H9 (cell line): ENCODE data around the gene BCO1. TPM values are rescaled to one million over a fixed set of nuclear protein-coding genes. Genes with fewer than 3 reads are reported as not detected.

Experiments used
- DNase-seq: peaks from one replicate; pipeline ENCODE4 v3.0.0-alpha.2; 2017
- H2AFZ ChIP-seq: one replicate; pipeline ENCODE4 v1.6.1; 2013; ENCODE audit warnings: mild to moderate bottlenecking, low read length, control low read depth, moderate library complexity
- H2AK5ac ChIP-seq: 2 replicates; pipeline ENCODE4 v1.6.1; 2013; ENCODE audit warnings: low read length, control low read depth, mixed read lengths; ENCODE audit not compliant: insufficient read length
- H2BK120ac ChIP-seq: one replicate; pipeline ENCODE4 v1.6.1; 2013; ENCODE audit warnings: low read depth, mild to moderate bottlenecking, low read length, control low read depth, inconsistent platforms; ENCODE audit not compliant: poor library complexity, severe bottlenecking
- H2BK12ac ChIP-seq: 2 replicates; pipeline ENCODE4 v1.6.1; 2013; ENCODE audit warnings: low read length, control low read depth, mixed read lengths, low read depth; ENCODE audit not compliant: insufficient read length
- H2BK15ac ChIP-seq: 2 replicates; pipeline ENCODE4 v1.6.1; 2013; ENCODE audit warnings: low read depth, low read length, control low read depth
- H2BK20ac ChIP-seq: one replicate; pipeline ENCODE4 v1.6.1; 2013; ENCODE audit warnings: low read depth, mild to moderate bottlenecking, low read length, control low read depth, inconsistent platforms; ENCODE audit not compliant: poor library complexity, severe bottlenecking
- H2BK5ac ChIP-seq: 2 replicates; pipeline ENCODE4 v1.6.1; 2013; ENCODE audit warnings: low read length, control low read depth, mixed read lengths; ENCODE audit not compliant: insufficient read length
- H3K14ac ChIP-seq: 2 replicates; pipeline ENCODE4 v1.6.1; 2013; ENCODE audit warnings: low read length, control low read depth; ENCODE audit not compliant: insufficient read depth
- H3K18ac ChIP-seq: 2 replicates; pipeline ENCODE4 v1.6.1; 2013; ENCODE audit warnings: low read depth, mild to moderate bottlenecking, mixed read lengths, low read length, control low read depth; ENCODE audit not compliant: insufficient read length
- H3K23ac ChIP-seq: 2 replicates; pipeline ENCODE4 v1.6.1; 2013; ENCODE audit warnings: low read length, control low read depth, mixed read lengths, low read depth; ENCODE audit not compliant: insufficient read length
- H3K23me2 ChIP-seq: 2 replicates; pipeline ENCODE4 v1.6.1; 2013; ENCODE audit warnings: low read depth, mild to moderate bottlenecking, mixed read lengths, low read length, control low read depth; ENCODE audit not compliant: insufficient read length, poor library complexity, severe bottlenecking
- H3K27ac ChIP-seq: 2 replicates; pipeline ENCODE4 v1.5.1; 2013; ENCODE audit warnings: low read length, control low read depth, mixed read lengths, low read depth; ENCODE audit not compliant: insufficient read length
- H3K27me3 ChIP-seq: 2 replicates; pipeline ENCODE4 v1.6.1; 2013; ENCODE audit warnings: low read length, control low read depth, inconsistent platforms; ENCODE audit not compliant: insufficient read depth
- H3K4ac ChIP-seq: 2 replicates; pipeline ENCODE4 v1.6.1; 2013; ENCODE audit warnings: low read depth, mild to moderate bottlenecking, control low read depth, inconsistent platforms, low read length, moderate library complexity
- H3K4me1 ChIP-seq: 2 replicates; pipeline ENCODE4 v1.6.1; 2013; ENCODE audit warnings: low read length, control low read depth, inconsistent platforms; ENCODE audit not compliant: insufficient read depth
- H3K4me2 ChIP-seq: 2 replicates; pipeline ENCODE4 v1.6.1; 2013; ENCODE audit warnings: low read length, control low read depth, mixed read lengths; ENCODE audit not compliant: insufficient read length, insufficient read depth
- H3K56ac ChIP-seq: 2 replicates; pipeline ENCODE4 v1.6.1; 2013; ENCODE audit warnings: low read depth, mild to moderate bottlenecking, mixed read lengths, low read length, control low read depth; ENCODE audit not compliant: insufficient read length
- H3K79me1 ChIP-seq: 2 replicates; pipeline ENCODE4 v1.6.1; 2013; ENCODE audit warnings: low read depth, mild to moderate bottlenecking, moderate library complexity, low read length, control low read depth, inconsistent platforms; ENCODE audit not compliant: insufficient read depth, poor library complexity, severe bottlenecking
- H3K79me2 ChIP-seq: 2 replicates; pipeline ENCODE4 v1.6.1; 2013; ENCODE audit warnings: low read length, control low read depth, inconsistent platforms; ENCODE audit not compliant: insufficient read depth
- H3K9ac ChIP-seq: 2 replicates; pipeline ENCODE4 v1.6.1; 2013; ENCODE audit warnings: low read length, control low read depth, mixed read lengths; ENCODE audit not compliant: insufficient read length; ENCODE audit errors: extremely low read depth
- H3K9me3 ChIP-seq: one replicate; pipeline ENCODE4 v1.6.1; 2013; ENCODE audit warnings: low read depth, low read length, inconsistent platforms; ENCODE audit not compliant: control insufficient read depth
- H3T11ph ChIP-seq: one replicate; pipeline ENCODE4 v1.6.1; 2013; ENCODE audit warnings: mild to moderate bottlenecking, low read length, control low read depth, inconsistent platforms
- H4K20me1 ChIP-seq: one replicate; pipeline ENCODE4 v1.6.1; 2013; ENCODE audit not compliant: control insufficient read depth, insufficient read length, insufficient read depth
- H4K5ac ChIP-seq: 2 replicates; pipeline ENCODE4 v1.6.1; 2013; ENCODE audit warnings: low read depth, mild to moderate bottlenecking, mixed read lengths, low read length, control low read depth; ENCODE audit not compliant: insufficient read length
- H4K8ac ChIP-seq: replicated peaks from 2 replicates; pipeline ENCODE4 v1.6.1; 2013; ENCODE audit warnings: low read length, control low read depth, mixed read lengths, low read depth; ENCODE audit not compliant: insufficient read length
- H4K91ac ChIP-seq: 2 replicates; pipeline ENCODE4 v1.6.1; 2013; ENCODE audit warnings: low read depth, mild to moderate bottlenecking, moderate library complexity, mixed read lengths, low read length, control low read depth; ENCODE audit not compliant: insufficient read length
- H3K27ac Mint-ChIP-seq, 3 experiments: 2 replicates in 2 of 3; 3 replicates in 1 of 3; pipeline ENCODE4 v1.8.0; 2020 to 2021; ENCODE audit warnings: mixed read lengths in 3 of 3, mild to moderate bottlenecking in 1 of 3, moderate library complexity in 1 of 3
- H3K27me3 Mint-ChIP-seq: 2 replicates; pipeline ENCODE4 v1.8.0; 2021; ENCODE audit warnings: low read depth, mild to moderate bottlenecking, moderate library complexity, mixed read lengths
- H3K36me3 Mint-ChIP-seq, 3 experiments: 2 replicates in 2 of 3; 3 replicates in 1 of 3; pipeline ENCODE4 v1.8.0; 2020 to 2021; ENCODE audit warnings: low read depth in 3 of 3, mixed read lengths in 3 of 3; ENCODE audit not compliant: insufficient read depth in 1 of 3
- H3K4me1 Mint-ChIP-seq, 2 experiments: 2 replicates each; pipeline ENCODE4 v1.8.0; 2020; ENCODE audit warnings: mixed read lengths in 2 of 2
- H3K4me3 Mint-ChIP-seq, 2 experiments: 2 replicates in 1 of 2; 3 replicates in 1 of 2; pipeline ENCODE4 v1.8.0; 2020 to 2021; ENCODE audit warnings: mild to moderate bottlenecking in 2 of 2, mixed read lengths in 2 of 2, moderate library complexity in 1 of 2
- H3K9me3 Mint-ChIP-seq, 2 experiments: 2 replicates in 1 of 2; 3 replicates in 1 of 2; pipeline ENCODE4 v1.8.0; 2020; ENCODE audit warnings: mild to moderate bottlenecking in 2 of 2, mixed read lengths in 2 of 2, moderate library complexity in 1 of 2
- WGBS: extraction: QIAGEN DNeasy Blood & Tissue Kit; methylation state at CpG from one replicate; pipeline ENCODE4 v1.1.7; 2013; ENCODE audit warnings: missing lambda C conversion rate, low lambda C conversion rate, mixed read lengths; ENCODE audit not compliant: insufficient read length; ENCODE audit errors: extremely low coverage; 5-methylcytosine and 5-hydroxymethylcytosine counted together
- total RNA-seq: library from RNA; stranded (reverse); gene quantifications from 2 replicates; pipeline ENCODE4 v1.2.1, GENCODE V29; 2021
- TF ChIP-seq, protein P1 (sequence below): fragments of 200-600 bp; sonication (generic); conservative IDR thresholded peaks from 3 replicates; pipeline ENCODE4 v1.8.0; 2021; ENCODE audit warnings: antibody characterized with exemption, mild to moderate bottlenecking

The BCO1 gene
- total RNA-seq, 1 experiment from 2014 or later, result not detected

DNA sequence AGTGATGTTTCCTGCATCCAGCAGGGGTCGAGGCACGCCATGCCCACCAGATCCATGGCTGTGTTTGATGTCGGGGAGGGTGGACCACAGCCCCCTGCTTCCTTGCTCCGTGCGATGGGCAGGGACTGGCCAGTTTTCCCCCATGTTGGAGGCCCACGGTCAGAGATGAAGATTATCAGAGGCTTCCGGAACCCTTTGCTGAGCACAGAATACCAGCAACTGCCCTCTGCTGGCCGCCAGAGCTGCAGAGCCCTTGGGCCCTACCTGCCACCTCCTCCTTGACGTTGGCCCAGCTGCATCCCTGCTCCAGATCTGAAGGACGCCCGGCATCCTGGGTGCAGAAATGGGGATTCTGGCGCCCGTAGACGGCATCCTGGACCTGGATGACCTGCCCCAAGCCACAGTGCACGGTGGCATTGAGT, 23.7 kb upstream of the BCO1 start:
- Histone ChIP-seq H3K9me3 (no peaks in the 10 kb centered on the region), H3K23ac (no peak overlapping the region), H3K4me2 (no peak overlapping the region), H3K27ac (no peak overlapping the region), H3K23me2 (no peaks in the 10 kb centered on the region), H4K8ac (no peak overlapping the region), H3K9ac (no peak overlapping the region), H2BK20ac (no peak overlapping the region), H2BK5ac (no peak overlapping the region), H4K5ac (no peak overlapping the region), H3K4me1 (no peaks in the 10 kb centered on the region), H3K79me1 (no peaks in the 10 kb centered on the region), H2BK15ac (no peak overlapping the region), H4K20me1 (no peaks in the 10 kb centered on the region), H3K14ac (no peak overlapping the region; the same call in 1 of the 2 replicates), H2AK5ac (no peak overlapping the region), H4K91ac (no peak overlapping the region), H2BK12ac (no peak overlapping the region), H2BK120ac (no peak overlapping the region), H3K27me3 (no peaks in the 10 kb centered on the region), H3K56ac (no peak overlapping the region), H3K18ac (no peak overlapping the region), H3K4ac (no peak overlapping the region), H2AFZ (no peak overlapping the region), H3K79me2 (no peaks in the 10 kb centered on the region), H3T11ph (no peak overlapping the region)
- no peak overlapping the region for H3K4me3 Mint-ChIP-seq
- H3K4me1 Mint-ChIP-seq, result peaks cover 9 to 14% of the 10 kb centered on the region in 2 experiments
- DNase-seq, result peak; percentile 79
- peaks cover 2% of the 10 kb centered on the region; the same call in 1 of the 2 replicates for H3K27me3 Mint-ChIP-seq
- no CpG with 5 or more reads among the region's 15 CpGs for WGBS
- H3K9me3 Mint-ChIP-seq, result no peaks in the 10 kb centered on the region
- no peaks in the 10 kb centered on the region; a peak in 1 of 7 replicates for H3K36me3 Mint-ChIP-seq
- peak overlapping the region in 1 of 3 experiments; percentile 48; a peak in 1 of 7 replicates for H3K27ac Mint-ChIP-seq
- TF ChIP-seq, protein P1, sequence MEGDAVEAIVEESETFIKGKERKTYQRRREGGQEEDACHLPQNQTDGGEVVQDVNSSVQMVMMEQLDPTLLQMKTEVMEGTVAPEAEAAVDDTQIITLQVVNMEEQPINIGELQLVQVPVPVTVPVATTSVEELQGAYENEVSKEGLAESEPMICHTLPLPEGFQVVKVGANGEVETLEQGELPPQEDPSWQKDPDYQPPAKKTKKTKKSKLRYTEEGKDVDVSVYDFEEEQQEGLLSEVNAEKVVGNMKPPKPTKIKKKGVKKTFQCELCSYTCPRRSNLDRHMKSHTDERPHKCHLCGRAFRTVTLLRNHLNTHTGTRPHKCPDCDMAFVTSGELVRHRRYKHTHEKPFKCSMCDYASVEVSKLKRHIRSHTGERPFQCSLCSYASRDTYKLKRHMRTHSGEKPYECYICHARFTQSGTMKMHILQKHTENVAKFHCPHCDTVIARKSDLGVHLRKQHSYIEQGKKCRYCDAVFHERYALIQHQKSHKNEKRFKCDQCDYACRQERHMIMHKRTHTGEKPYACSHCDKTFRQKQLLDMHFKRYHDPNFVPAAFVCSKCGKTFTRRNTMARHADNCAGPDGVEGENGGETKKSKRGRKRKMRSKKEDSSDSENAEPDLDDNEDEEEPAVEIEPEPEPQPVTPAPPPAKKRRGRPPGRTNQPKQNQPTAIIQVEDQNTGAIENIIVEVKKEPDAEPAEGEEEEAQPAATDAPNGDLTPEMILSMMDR, result peak; percentile 75
